Daoy (cell line): ENCODE measurements around the gene BCKDK. TPM values are rescaled to one million over a fixed set of nuclear protein-coding genes. Genes with fewer than 3 reads are reported as not detected.
A peak's percentile ranks its signal among the peaks of the same experiment; 100 is the strongest.
"Not testable (repeated sequence)": the region's sequence is repeated elsewhere in the genome, so short reads cannot be mapped to it uniquely, and the experiment has no call there.

Experiments used
- DNase-seq: peaks from one replicate; pipeline ENCODE4 v3.0.0-alpha.2; 2015; ENCODE audit warnings: low read depth
- total RNA-seq: library from RNA; depleted of rRNA; stranded (reverse); fragments of >200 nt; shearing (Covaris generic); gene quantifications from 2 replicates; pipeline ENCODE4 v1.2.3, GENCODE V29; 2014

BCKDK gene
- total RNA-seq, 1 experiment from 2014 or later: 18.1 TPM

DNA sequence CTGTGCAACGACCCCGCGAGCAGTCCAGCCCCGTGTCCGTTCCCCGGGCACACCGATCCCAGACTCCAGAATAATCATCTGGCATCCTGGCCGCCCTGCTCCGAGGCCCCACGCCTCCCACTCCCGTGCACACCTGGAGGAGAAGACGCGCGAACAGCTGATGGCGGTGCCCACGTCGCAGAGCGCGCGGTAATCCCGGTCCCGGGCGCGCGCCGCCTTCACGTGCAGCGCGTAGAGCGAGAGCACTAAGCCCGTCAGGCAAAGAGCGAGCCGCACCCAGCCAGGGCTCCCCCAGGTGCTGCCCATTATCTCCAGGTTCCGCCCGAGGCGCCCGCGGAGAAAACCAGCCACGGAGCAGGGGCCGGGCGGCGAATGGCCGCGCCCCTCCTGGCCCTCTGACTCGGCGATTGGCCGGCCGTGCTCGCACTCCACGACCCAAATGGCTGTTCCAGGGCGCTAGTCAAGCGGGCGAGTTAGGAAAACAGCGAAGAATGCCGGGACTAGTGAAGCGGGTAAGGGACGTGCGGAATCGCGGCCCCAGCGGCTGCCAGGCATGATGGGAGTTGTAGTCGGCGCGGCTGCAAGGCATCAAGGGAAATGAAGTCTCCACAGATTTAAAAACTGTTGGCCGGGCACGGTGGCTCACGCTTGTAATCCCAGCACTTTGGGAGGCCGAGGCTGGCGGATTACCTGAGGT, 13.6 kb upstream of the BCKDK start, which contains the start of gene VKORC1:
Gene VKORC1, minus strand, starts transcription at position 374 of the 697 bp plus-strand sequence. Its CDS starts 68 bp downstream, at position 306.
- DNase-seq: peak; percentile 98

DNA sequence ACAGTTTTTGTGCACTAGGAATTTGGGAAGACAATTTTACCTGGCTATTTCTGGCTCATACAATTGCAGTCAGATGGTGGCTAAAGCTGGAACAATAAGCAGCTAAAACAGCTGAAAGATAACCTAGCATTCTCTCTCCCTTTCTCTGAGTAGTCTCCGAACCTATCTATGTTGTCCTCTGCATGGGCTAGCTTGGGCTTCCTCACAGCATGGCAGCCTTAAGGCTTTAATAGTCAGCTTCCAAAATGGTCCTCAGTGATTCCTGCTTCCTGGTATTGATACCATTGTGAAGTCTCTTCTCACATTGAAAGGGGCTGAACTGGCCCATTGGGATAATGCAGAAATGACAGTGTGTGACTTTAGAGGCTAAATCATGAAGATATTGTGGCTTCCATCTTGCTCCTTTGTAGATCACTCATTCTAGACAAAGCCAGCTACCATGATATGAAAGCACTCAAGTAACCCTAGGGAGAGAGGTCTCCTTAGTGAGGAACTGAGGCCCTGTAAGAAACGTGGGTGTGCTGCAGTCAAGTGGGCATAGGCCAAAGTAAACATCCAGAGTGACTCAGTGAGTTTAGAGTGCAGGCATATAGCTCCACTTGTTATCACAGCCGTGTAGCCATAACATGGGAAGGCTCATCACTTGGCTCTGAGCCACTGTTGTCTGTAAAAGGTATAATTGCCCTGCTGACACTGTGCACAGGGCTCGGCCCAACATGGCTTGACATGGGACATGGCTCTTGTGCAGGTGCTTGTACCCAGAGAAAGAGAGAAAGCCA, 8.1 kb upstream of the BCKDK start:
- DNase-seq: peak; percentile 60

DNA sequence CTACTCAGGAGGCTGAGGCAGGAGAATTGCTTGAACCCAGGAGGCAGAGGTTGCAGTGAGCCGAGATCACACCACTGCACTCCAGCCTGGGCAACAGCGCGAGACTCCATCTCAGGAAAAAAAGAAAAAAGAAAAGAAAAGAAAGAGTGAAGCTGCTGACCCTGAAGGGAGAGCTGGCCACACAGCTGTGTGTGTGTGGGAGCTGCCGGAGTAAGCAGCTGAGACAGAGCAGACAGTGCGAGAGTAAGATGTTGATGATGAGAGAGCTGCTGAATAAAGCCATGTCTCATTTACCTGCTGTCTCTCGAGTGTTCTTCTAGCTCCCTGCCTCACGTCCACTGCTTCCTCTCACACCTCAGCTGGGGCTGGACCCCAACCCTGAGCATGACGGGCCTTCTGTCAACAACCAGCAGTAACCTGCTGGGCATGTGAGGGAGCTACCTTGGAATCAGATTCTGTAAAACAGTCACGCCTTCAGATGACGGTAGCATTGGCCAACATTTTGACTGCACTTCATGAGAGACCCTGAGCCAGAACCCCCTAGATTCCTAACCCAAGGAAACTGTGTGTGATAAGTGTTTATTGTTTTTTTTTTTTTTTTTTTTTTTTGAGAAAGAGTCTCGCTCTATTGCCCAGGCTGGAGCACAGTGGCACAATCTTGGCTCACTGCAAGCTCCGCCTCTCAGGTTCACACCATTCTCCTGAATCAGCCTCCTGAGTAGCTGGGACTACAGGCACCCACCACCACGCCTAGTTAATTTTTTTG, 7.1 kb upstream of the BCKDK start:
- not testable (repeated sequence) for DNase-seq

DNA sequence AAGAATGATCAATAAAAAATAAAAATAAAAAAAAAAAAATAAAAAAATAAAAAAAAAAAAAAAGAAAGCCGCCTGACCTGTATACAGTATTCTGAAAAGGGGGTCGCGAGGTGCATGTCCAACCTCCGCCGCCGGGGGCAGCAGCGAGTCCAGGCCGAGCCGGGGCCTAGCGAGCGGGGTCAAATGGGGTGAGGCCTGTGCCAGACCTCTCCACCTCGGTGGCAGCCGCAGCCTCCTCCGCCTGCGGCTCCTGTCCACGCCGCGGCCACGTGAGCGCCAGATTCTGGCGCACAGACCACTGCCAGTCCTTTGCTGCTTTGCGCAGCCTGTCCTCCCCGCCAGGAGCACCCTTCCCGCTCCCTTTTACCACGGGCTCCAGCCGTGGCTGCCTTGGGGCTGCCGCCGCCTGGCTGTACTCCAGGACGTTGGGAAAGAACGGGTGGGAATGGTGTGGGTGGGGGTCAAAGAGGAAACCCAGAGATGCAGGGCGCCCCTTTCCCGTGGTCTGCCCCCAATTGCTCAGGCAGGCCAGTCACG, 2.4 kb upstream of the BCKDK start:
- peak; percentile 64 for DNase-seq

DNA sequence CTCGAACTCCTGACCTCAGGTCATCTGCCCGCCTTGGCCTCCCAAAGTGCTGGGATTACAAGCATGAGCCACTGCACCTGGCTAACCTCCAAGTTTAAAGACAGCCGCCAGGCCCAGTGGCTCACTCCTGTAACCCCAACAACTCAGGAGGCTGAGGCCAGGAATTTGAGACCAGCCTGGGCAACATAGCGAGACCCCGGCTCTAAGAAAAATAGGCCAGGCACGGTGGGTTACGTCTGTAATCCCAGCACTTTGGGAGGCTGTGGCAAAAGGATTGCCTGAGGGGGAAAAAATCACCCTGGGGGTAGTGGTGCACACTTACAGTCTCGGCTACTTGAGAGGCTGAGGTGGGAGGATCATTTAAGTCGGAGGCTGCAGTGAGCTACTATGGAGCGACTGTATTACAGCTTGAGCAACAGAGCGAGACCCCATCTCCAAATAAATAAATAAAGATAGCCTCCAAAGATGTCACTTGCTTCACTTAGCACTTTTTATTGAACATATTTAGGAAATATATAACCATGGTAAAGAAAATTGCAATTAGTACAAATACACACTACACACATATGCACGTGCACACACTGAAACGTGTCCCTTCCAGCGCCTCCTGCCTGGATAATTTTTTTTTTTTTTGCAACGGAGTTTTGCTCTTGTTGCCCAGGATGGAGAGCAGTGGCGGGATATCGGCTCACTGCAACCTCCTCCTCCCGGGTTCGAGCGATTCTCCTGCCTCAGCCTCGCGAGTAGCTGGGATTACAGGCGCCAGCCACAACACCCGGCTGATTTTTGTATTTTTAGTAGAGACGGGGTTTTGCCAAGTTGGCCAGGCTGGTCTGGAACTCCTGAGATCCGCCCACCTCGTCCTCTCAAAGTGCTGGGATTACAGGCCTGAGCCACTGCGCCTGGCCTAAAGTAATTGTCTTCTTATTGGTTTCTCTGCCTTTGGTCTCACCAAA, 1.4 kb upstream of the BCKDK start:
- no peak for DNase-seq

DNA sequence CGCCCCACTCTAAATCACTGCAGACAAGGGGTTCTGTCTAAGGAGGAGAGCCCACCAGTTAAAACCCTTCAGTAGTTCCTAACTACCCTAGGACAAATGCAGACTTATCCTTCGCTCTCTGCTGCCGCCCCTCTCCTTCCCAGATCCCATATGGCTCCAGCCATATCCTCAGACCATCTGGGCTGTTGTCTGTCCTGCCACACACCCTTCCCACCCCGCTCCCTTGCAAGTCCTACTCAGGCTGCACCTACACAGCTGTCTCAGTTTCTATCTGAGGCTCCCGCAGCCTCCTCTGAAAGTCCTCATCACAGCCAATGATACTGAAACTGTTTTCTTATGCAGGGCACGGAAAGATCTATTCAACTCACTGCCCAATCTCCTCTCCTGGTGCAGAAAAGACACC, 720 bp upstream of the BCKDK start:
- DNase-seq: no peak

DNA sequence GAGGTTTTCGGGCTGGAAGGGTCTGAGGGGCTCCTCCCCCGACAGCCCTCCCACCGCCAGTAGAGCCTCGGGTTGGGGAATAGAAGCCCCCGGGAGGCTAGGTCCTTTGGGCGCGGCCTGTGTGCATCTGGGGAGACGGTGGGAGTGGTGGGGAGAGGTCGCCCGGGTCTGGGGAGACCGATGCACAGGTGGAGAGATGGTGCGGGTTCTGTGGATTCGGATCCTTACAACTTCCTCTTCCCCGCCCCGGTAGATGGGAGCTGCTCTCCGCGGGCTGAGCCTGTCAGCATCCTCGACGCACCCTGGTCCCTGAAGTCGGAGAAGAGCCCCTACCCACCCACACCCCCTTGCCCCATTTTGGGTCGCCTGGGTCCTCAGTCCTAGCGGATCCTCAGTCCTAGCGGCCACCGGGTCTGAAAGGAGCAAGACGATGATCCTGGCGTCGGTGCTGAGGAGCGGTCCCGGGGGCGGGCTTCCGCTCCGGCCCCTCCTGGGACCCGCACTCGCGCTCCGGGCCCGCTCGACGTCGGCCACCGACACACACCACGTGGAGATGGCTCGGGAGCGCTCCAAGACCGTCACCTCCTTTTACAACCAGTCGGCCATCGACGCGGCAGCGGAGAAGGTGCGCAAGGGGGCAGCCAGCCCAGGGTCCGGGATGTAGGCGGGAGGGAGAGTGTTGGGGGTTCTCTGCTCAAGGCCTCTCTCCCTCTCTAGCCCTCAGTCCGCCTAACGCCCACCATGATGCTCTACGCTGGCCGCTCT, 790 bp downstream of the BCKDK start:
- no peak for DNase-seq

DNA sequence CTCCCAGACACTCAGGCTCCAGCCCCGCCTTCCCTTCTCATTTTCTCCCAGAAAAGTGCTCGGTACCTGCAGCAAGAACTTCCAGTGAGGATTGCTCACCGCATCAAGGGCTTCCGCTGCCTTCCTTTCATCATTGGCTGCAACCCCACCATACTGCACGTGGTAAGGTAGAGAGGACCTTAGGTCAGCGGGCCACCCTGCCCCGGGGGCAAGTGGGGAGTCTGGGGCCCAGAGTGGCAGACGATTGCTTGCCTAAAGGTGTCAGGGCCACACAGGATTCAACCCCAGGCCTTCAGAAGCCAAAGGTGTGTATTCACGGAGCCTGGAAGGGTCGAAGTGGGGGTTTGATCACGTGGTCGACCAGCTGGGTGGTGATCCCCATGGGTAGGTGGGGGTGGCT, 1.4 kb downstream of the BCKDK start:
- no peak for DNase-seq

DNA sequence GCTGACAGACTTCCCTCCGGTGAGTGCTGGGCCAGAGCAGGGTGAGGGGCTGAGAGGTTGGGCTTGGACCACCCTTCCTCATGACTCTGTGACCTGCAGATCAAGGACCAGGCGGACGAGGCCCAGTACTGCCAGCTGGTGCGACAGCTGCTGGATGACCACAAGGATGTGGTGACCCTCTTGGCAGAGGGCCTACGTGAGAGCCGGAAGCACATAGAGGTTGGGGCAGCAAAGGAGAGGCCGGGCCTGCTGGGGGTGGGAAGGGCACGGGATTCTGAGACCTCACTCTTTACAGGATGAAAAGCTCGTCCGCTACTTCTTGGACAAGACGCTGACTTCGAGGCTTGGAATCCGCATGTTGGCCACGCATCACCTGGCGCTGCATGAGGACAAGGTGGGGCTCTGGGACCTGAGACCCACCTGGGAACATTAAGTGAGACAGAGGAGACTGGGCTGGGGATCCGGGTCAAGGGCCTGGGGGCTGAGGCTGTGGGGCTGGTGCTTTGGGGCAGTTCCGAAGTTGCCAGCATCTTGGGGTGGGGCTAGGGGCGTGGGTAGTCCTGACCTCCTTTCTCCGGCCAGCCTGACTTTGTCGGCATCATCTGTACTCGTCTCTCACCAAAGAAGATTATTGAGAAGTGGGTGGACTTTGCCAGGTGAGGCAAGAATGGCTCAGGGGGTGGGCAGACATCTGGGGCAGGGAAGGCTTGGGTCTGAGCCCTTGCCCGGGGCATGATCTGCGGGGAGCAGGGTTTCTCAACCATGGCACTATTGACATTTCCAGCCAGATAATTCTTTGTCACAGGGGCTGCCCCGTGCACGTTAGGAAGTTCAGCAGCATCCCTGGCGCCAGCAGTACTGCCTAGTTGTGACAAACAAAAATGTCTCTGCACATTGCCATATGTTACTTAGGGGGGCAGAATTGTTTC, 2.2 kb downstream of the BCKDK start:
- no peak for DNase-seq

DNA sequence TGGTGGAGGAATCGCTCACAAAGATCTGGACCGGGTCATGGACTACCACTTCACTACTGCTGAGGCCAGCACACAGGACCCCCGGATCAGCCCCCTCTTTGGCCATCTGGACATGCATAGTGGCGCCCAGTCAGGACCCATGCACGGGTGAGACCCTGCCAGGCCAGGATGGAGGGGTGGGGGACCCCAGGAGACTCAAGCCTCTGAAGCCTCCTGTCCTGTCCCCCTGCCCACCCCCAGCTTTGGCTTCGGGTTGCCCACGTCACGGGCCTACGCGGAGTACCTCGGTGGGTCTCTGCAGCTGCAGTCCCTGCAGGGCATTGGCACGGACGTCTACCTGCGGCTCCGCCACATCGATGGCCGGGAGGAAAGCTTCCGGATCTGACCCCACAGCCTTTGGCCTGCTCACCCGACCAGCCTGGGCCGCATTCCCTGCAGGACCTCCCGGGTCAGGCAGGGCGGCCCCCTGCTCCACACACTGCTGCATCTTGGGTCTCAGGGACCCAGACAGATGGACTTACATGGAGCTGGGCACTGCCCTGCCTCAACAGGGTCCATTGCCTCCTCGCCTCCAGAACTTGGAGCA, 3.8 kb downstream of the BCKDK start:
- no peak for DNase-seq

DNA sequence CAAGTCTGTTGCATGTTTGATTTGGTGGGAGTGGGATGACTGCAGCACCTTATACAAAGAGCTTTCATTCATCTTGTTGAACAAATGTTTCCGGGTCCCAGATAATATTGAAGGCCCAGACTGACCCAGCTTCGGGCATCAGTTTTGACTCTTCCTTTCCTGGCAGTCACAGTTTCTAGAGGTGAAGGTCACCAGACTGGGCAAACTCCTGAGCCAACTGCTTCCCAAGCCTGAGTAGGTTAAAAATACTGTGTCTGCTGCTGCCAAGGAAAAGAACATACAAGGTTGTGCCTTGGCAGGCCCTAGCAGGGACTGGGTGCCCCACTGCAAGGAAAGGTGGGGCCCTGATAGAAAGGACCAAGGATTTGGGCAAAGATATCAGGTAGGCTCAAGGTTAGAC, 4.5 kb downstream of the BCKDK start:
- no peak for DNase-seq

DNA sequence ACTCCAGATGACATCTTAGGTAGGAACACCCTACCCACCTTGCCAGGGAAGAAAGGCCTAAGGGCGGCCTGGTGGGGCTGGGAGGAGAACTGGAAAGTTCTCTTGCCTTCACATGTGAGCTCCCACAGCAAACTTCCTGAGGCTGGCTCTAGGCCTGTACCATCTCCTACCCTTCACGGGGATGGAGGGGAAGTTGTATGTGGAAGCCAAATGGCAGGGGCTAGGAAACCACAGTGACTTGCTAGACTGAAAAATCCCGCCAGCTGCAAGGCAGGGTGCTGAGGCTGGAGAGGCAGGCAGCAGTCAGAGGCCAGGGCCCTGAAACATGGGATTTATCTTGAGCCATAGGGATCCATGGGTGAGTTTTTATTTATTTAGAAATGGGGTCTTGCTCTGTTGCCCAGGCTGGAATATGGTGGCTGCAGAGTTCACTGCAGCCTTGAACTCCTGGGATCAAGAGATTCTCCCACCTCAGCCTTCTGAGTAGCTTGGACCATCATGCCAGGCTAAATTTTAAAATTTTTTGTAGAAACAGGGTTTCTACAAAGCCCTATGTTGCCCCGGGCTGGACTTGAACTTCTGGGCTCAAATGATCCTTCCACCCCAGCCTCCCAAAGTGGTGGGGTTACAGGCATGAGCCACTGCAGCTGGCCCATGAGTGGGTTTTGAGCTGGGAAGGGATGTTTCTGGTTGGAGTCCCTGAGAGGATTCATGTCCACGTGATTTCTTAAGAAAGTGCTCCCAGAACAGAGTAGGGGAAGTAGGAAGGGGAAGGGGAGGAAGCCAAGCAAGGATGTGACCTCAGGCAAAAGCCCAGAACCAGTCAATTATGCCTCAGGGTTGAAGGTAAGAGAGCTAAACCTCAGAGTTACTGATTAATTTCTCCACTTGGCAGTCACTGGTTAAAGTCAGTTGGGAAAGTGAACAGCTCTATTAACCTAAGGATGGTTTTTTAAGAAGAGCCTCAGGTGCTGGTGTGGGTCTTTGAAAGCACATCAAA, 5.2 kb downstream of the BCKDK start:
- no peak for DNase-seq

DNA sequence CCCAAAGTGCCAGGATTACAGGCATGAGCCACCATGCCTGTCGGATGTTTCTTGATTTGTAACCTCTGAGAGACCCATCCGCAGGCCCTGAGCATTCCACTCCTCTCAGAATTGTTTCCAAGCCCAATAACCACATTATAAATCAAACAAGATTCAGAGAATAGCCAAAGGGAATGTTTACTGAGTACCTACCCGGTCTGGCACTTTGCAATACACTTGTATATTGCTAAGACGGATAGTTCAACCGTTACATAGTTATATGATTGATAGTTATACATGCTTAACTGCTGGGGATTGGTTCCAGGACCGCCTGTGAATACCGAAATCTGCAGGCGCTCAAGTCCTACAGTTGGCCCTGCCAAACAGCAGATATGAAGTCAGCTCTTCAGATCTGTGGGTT, 6.3 kb downstream of the BCKDK start:
- DNase-seq: no peak

DNA sequence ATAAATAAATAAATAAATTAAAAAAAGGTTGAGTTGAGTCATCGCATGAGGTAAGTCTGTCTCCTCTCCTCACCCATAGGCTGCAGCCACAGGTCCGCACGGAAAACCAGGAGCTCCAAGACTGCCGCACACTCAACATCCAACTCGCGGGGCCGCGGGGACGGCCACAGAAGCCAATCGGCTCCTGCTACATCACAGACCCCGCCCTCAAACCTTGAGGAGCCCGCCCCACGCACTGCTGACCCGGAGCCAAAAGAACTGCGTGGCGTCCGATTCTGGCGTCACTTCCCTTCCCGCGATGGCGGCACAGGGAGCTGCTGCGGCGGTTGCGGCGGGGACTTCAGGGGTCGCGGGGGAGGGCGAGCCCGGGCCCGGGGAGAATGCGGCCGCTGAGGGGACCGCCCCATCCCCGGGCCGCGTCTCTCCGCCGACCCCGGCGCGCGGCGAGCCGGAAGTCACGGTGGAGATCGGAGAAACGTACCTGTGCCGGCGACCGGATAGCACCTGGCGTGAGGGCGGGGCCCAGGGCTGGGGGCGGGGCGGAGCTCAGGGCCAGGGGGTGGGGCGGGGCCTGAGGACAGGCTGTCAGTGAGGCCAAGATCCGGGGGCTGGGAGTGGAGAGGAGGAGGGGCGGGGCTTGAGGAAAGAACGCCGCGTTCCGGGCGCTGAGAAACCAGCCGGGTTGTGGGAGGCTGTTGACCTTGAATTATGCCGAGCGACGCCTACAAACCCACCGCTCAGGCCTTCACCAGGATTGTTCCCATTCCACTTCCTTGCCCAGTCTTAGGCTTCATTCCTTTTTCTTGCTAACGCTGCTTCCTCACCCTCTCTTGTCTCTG, 9.4 kb downstream of the BCKDK start, which contains the start of gene KAT8:
Gene KAT8, plus strand, starts transcription at position 281 of the 839 bp plus-strand sequence. Its CDS starts 18 bp downstream, at position 299.
- peak; percentile 98 for DNase-seq

DNA sequence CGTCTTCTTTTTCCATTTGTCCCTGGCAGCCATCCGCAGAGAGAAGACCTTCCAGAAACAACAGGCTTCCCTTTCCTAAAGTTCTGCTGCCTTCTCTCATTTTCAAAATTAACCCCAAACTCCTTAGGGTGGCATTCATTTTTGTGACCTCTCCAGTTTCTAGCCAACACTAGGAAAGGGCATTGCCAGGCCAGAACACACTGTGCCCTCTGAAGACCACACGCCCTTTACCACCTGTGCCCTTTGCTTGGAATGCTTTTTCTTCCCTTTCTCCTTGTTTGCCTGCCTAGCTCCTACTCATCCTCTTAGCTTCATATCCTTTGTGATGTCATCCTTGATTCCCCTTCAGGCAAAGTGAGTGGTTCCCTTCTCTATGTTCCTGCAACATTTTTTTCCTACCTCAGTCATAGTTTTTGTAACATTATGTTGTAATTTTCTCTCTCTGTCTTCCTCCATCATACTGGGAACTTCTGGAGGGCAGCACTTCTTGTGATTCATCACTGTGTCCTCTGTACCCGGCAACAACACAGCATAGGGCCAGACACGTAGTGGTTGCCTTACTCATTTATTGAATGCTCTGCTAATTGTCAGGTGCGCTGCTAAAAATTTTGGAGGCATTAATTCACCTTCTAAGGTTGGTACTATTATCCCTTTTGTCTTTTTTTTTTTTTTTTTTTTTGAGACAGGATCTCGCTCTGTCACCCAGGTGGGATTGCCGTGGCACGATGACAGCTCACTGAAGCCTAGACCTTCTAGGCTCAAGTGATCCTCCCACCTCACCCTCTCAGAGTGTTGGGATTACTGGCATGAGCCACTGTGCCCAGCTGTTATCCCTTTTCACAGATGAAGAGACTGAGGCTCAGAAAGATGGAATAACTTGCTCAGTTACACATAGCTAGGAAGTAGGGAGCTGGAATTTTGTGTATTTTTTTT, 10.3 kb downstream of the BCKDK start:
- no peak for DNase-seq
